DND-41 (cell line): Measurements from ENCODE around the gene SLC6A17.

Source experiments
- ATAC-seq: fragments of 200-7000 bp; cut with Tn5 transposase; 3 replicates; pipeline ENCODE4 v1.9.1; 2021; ENCODE audit warnings: low read depth; ENCODE audit not compliant: insufficient read depth
- DNase-seq: peaks from one replicate; pipeline ENCODE4 v3.0.0-alpha.2; 2020
- H2AFZ ChIP-seq: 2 replicates; pipeline ENCODE4 v1.6.0; 2012; ENCODE audit warnings: low read depth, low read length
- H3K27ac ChIP-seq: 2 replicates; pipeline ENCODE4 v1.5.1; 2012; ENCODE audit warnings: low read length, inconsistent platforms
- H3K27me3 ChIP-seq: fragments of 200-600 bp; sonication (generic); 2 replicates; pipeline ENCODE4 v1.6.0; 2012; ENCODE audit warnings: low read length, mild to moderate bottlenecking, inconsistent platforms; ENCODE audit not compliant: insufficient read depth, poor library complexity
- H3K36me3 ChIP-seq: 2 replicates; pipeline ENCODE4 v1.5.1; 2012; ENCODE audit warnings: low read length, inconsistent platforms; ENCODE audit not compliant: insufficient read depth
- H3K4me1 ChIP-seq: 2 replicates; pipeline ENCODE4 v1.5.1; 2012; ENCODE audit warnings: mild to moderate bottlenecking, low read length; ENCODE audit not compliant: insufficient read depth
- H3K4me2 ChIP-seq: 2 replicates; pipeline ENCODE4 v1.6.0; 2012; ENCODE audit warnings: mild to moderate bottlenecking, moderate library complexity, low read length, inconsistent platforms; ENCODE audit not compliant: insufficient read depth
- H3K4me3 ChIP-seq, 2 experiments: fragments of 200-600 bp in 1 of 2; shearing (Covaris generic) in 1 of 2; 2 replicates each; pipeline ENCODE4 v1.5.1; 2012 to 2016; ENCODE audit warnings: inconsistent platforms in 2 of 2, low read length in 2 of 2, mild to moderate bottlenecking in 2 of 2, low read depth in 1 of 2, moderate library complexity in 1 of 2
- H3K79me2 ChIP-seq: 2 replicates; pipeline ENCODE4 v1.6.0; 2012; ENCODE audit warnings: low read length, inconsistent platforms; ENCODE audit not compliant: insufficient read depth
- H3K9ac ChIP-seq: 2 replicates; pipeline ENCODE4 v1.6.0; 2012; ENCODE audit warnings: low read depth, mild to moderate bottlenecking, inconsistent platforms, low read length, moderate library complexity
- H3K9me3 ChIP-seq: 2 replicates; pipeline ENCODE4 v1.5.1; 2012; ENCODE audit warnings: low read length, moderate library complexity, mild to moderate bottlenecking, inconsistent platforms; ENCODE audit not compliant: insufficient read depth, severe bottlenecking
- H4K20me1 ChIP-seq: 2 replicates; pipeline ENCODE4 v1.6.0; 2012; ENCODE audit warnings: low read length; ENCODE audit not compliant: insufficient read depth
- EZH2 ChIP-seq: IDR thresholded peaks from 3 replicates; pipeline ENCODE4 v1.6.1; 2012; ENCODE audit warnings: borderline replicate concordance, low read depth, mild to moderate bottlenecking, moderate library complexity, low read length, inconsistent platforms; ENCODE audit not compliant: severe bottlenecking
- TF ChIP-seq, protein P1 (sequence below): IDR thresholded peaks from 2 replicates; pipeline ENCODE4 v1.5.1; 2012; ENCODE audit warnings: borderline replicate concordance, low read length, moderate library complexity, mild to moderate bottlenecking; ENCODE audit not compliant: poor library complexity, severe bottlenecking; ENCODE audit errors: extremely low read depth

Gene SLC6A17

DNA sequence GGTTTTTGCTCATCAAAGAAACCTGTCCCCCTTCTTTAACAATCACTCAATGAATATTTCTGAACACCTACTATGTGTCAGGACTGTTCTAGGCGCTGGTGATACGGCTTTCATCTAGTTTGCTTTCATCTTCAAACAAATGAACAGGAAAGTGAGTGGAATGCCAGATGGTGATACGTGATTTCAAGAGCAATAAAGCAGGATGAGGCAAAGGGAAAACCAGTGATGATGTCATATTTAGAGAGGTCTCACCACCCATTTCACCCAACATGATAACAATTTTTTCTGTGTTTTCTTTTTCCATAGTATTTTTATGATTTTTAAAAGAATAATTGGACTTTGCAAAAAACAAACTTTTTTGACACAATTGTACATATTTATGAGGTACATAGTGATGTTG is 11.3 kb upstream of the SLC6A17 start:
- DNase-seq (no peak), ATAC-seq (no peak)
- Histone ChIP-seq H2AFZ (no peak overlapping the region), H3K27ac (no peak overlapping the region), H3K4me3 (no peak overlapping the region), H4K20me1 (no peaks in the 10 kb centered on the region), H3K36me3 (no peaks in the 10 kb centered on the region), H3K27me3 (peaks cover 33% of the 10 kb centered on the region), H3K9me3 (no peaks in the 10 kb centered on the region), H3K79me2 (no peaks in the 10 kb centered on the region), H3K4me2 (no peak overlapping the region), H3K9ac (no peak overlapping the region), H3K4me1 (no peaks in the 10 kb centered on the region)
- TF ChIP-seq, protein P1, sequence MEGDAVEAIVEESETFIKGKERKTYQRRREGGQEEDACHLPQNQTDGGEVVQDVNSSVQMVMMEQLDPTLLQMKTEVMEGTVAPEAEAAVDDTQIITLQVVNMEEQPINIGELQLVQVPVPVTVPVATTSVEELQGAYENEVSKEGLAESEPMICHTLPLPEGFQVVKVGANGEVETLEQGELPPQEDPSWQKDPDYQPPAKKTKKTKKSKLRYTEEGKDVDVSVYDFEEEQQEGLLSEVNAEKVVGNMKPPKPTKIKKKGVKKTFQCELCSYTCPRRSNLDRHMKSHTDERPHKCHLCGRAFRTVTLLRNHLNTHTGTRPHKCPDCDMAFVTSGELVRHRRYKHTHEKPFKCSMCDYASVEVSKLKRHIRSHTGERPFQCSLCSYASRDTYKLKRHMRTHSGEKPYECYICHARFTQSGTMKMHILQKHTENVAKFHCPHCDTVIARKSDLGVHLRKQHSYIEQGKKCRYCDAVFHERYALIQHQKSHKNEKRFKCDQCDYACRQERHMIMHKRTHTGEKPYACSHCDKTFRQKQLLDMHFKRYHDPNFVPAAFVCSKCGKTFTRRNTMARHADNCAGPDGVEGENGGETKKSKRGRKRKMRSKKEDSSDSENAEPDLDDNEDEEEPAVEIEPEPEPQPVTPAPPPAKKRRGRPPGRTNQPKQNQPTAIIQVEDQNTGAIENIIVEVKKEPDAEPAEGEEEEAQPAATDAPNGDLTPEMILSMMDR, result no peak
- no peak for TF ChIP-seq EZH2

DNA sequence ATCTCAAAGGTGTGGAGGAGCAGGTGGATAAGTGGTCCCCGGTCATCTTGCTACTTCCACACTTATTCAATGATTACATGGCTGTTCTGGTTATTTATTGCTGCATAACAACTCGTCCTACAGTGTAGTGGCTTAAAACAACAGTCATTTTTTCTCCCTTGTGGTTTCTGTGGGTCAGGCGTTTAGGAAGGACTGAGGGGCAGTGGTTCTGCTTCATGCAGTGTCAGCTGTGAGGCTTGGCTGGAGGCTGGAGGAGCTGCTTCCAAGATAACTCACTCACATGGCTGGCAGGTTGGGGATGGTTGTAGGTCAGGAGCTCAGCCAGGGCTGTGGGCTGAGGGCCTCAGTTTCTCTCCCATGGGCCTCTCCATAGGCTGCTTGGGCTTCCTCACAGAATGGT is 5.9 kb upstream of the SLC6A17 start:
- H2AFZ ChIP-seq, result no peak overlapping the region
- no peak overlapping the region for H3K27ac ChIP-seq
- H4K20me1 ChIP-seq, result no peaks in the 10 kb centered on the region; the same call in 1 of the 2 replicates
- no peak overlapping the region for H3K9ac ChIP-seq
- H3K4me1 ChIP-seq, result no peaks in the 10 kb centered on the region
- ATAC-seq (no peak), DNase-seq (no peak)
- no peak overlapping the region for H3K4me2 ChIP-seq
- H3K36me3 ChIP-seq, result no peaks in the 10 kb centered on the region
- H3K27me3 ChIP-seq, result peaks cover 46% of the 10 kb centered on the region
- TF ChIP-seq, protein P1, result no peak
- TF ChIP-seq EZH2, result no peak
- no peak overlapping the region for H3K4me3 ChIP-seq
- H3K9me3 ChIP-seq, result no peaks in the 10 kb centered on the region
- H3K79me2 ChIP-seq, result no peaks in the 10 kb centered on the region

- peaks cover 33% of the 10 kb centered on the region for H3K27me3 ChIP-seq
- H2AFZ ChIP-seq, result no peak overlapping the region
- no peak for DNase-seq
These were observed 1.3 kb upstream of the SLC6A17 start for GRCh38 chr1:110148961-110149360.

More at GRCh38 chr1:110148961-110149360, 1.3 kb upstream of the SLC6A17 start:
- Histone ChIP-seq H3K27ac (no peak overlapping the region), H3K79me2 (no peaks in the 10 kb centered on the region), H3K4me2 (no peak overlapping the region), H3K36me3 (no peaks in the 10 kb centered on the region), H3K4me3 (no peak overlapping the region), H3K9ac (no peak overlapping the region), H4K20me1 (no peaks in the 10 kb centered on the region; the same call in none of the 2 replicates), H3K9me3 (no peaks in the 10 kb centered on the region), H3K4me1 (no peaks in the 10 kb centered on the region)
- no peak for TF ChIP-seq EZH2
- TF ChIP-seq, protein P1, result peak; percentile 41
- ATAC-seq, result no peak
